ENCODE measurements around the gene MYH13.

DNA sequence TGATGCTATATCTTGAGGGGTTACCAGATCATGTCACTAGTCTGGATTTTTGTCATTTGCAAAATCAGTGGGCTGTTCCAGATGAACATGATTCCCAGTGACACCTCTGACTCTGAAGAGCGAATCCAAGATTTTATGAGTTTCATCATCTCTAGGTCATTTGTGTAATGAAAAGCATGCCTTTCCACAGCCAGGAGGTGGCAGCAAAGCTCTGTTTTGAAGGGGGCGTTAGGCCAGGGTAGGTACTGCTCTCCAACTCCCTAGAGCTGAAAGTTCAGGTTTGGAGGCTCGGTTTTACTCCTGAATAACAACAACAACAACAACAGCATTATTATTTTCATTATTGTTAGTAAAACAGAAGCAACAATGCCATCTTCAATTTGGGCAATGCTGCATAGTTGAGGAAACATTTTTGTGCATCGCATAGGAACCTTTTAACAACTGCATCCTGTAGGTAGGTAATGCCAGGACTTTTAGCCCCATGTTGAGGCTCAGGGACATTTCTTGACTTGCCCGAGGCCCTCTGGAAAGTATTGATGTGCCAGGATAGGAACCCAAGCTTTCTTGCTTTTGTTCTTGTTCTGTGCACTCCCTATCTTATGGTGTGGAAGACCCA is 77.0 kb downstream of the MYH13 start:
- TF ChIP-seq, protein P1, sequence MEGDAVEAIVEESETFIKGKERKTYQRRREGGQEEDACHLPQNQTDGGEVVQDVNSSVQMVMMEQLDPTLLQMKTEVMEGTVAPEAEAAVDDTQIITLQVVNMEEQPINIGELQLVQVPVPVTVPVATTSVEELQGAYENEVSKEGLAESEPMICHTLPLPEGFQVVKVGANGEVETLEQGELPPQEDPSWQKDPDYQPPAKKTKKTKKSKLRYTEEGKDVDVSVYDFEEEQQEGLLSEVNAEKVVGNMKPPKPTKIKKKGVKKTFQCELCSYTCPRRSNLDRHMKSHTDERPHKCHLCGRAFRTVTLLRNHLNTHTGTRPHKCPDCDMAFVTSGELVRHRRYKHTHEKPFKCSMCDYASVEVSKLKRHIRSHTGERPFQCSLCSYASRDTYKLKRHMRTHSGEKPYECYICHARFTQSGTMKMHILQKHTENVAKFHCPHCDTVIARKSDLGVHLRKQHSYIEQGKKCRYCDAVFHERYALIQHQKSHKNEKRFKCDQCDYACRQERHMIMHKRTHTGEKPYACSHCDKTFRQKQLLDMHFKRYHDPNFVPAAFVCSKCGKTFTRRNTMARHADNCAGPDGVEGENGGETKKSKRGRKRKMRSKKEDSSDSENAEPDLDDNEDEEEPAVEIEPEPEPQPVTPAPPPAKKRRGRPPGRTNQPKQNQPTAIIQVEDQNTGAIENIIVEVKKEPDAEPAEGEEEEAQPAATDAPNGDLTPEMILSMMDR (conservative IDR thresholded peaks at IDR 0.05): peak; percentile 58
- TF ChIP-seq EZH2 (IDR thresholded peaks at IDR 0.05; ENCODE audit: low read depth): no peak
